HEK293 (cell line): ENCODE data around the gene ZNF764.

Source experiments
- ATF2 ChIP-seq: fragments of 450-650 bp; formaldehyde crosslinking; IDR thresholded peaks from 2 replicates; pipeline ENCODE4 v1.5.1; 2016; ENCODE audit warnings: missing biosample characterization, missing genetic modification characterization, low read depth
- IKZF3 ChIP-seq: fragments of 450-650 bp; IDR thresholded peaks from 2 replicates; pipeline ENCODE4 v1.5.0; 2018; ENCODE audit warnings: missing biosample characterization, mild to moderate bottlenecking, missing genetic modification characterization, moderate library complexity
- PATZ1 ChIP-seq: fragments of 450-650 bp; formaldehyde crosslinking; IDR thresholded peaks from 2 replicates; pipeline ENCODE4 v1.5.1; 2016; ENCODE audit warnings: missing biosample characterization, missing genetic modification characterization
- PRDM1 ChIP-seq: fragments of 450-650 bp; formaldehyde crosslinking; IDR thresholded peaks from 2 replicates; pipeline ENCODE4; 2016; ENCODE audit warnings: missing biosample characterization, missing genetic modification characterization
- PRDM6 ChIP-seq: fragments of 450-650 bp; formaldehyde crosslinking; IDR thresholded peaks from 2 replicates; pipeline ENCODE4 v1.5.1; 2017; ENCODE audit warnings: missing biosample characterization, missing genetic modification characterization
- SCRT2 ChIP-seq: fragments of 450-650 bp; formaldehyde crosslinking; IDR thresholded peaks from 2 replicates; pipeline ENCODE4 v1.5.1; 2016; ENCODE audit warnings: missing biosample characterization, missing genetic modification characterization
- SP7 ChIP-seq: fragments of 450-650 bp; formaldehyde crosslinking; IDR thresholded peaks from 2 replicates; pipeline ENCODE4 v1.5.1; 2016; ENCODE audit warnings: missing biosample characterization, missing genetic modification characterization
- TCF7L2 ChIP-seq: IDR thresholded peaks from 2 replicates; pipeline ENCODE4 v1.6.1; 2011; ENCODE audit warnings: low read depth, mild to moderate bottlenecking, inconsistent platforms, low read length, moderate library complexity, borderline replicate concordance
- ZBTB44 ChIP-seq: fragments of 450-650 bp; IDR thresholded peaks from 2 replicates; pipeline ENCODE4 v1.5.1; 2018; ENCODE audit warnings: missing biosample characterization, mild to moderate bottlenecking, missing genetic modification characterization
- ZBTB7A ChIP-seq: fragments of 450-650 bp; formaldehyde crosslinking; IDR thresholded peaks from 2 replicates; pipeline ENCODE4 v1.5.1; 2016; ENCODE audit warnings: low read depth, missing biosample characterization, missing genetic modification characterization
- ZEB2 ChIP-seq: fragments of 450-650 bp; formaldehyde crosslinking; IDR thresholded peaks from 2 replicates; pipeline ENCODE4 v1.5.1; 2016; ENCODE audit warnings: missing biosample characterization, missing genetic modification characterization
- ZIC2 ChIP-seq: fragments of 450-650 bp; formaldehyde crosslinking; IDR thresholded peaks from 2 replicates; pipeline ENCODE4 v1.5.1; 2016; ENCODE audit warnings: missing biosample characterization, missing genetic modification characterization
- ZNF146 ChIP-seq: fragments of 450-650 bp; formaldehyde crosslinking; IDR thresholded peaks from 2 replicates; pipeline ENCODE4 v1.5.1; 2016; ENCODE audit warnings: missing biosample characterization, missing genetic modification characterization
- ZNF366 ChIP-seq: fragments of 450-650 bp; formaldehyde crosslinking; conservative IDR thresholded peaks from 2 replicates; pipeline ENCODE4 v1.5.1; 2016; ENCODE audit warnings: missing biosample characterization, missing genetic modification characterization
- ZNF394 ChIP-seq: fragments of 450-650 bp; formaldehyde crosslinking; IDR thresholded peaks from 2 replicates; pipeline ENCODE4 v1.5.1; 2016; ENCODE audit warnings: missing biosample characterization, missing genetic modification characterization, mild to moderate bottlenecking, moderate library complexity, borderline replicate concordance
- ZNF449 ChIP-seq: fragments of 450-650 bp; formaldehyde crosslinking; IDR thresholded peaks from 2 replicates; pipeline ENCODE4 v1.5.1; 2017; ENCODE audit warnings: missing biosample characterization, mild to moderate bottlenecking, missing genetic modification characterization, moderate library complexity
- ZNF473 ChIP-seq: fragments of 450-650 bp; formaldehyde crosslinking; IDR thresholded peaks from 2 replicates; pipeline ENCODE4 v1.5.1; 2017; ENCODE audit warnings: missing biosample characterization, missing genetic modification characterization
- ZNF518A ChIP-seq: fragments of 450-650 bp; formaldehyde crosslinking; conservative IDR thresholded peaks from 2 replicates; pipeline ENCODE4 v1.5.1; 2016; ENCODE audit warnings: low read depth, missing biosample characterization, missing genetic modification characterization
- ZNF555 ChIP-seq: fragments of 450-650 bp; formaldehyde crosslinking; conservative IDR thresholded peaks from 2 replicates; pipeline ENCODE4 v1.5.1; 2017; ENCODE audit warnings: missing biosample characterization, mild to moderate bottlenecking, missing genetic modification characterization, inconsistent platforms
- ZNF677 ChIP-seq: fragments of 450-650 bp; IDR thresholded peaks from 2 replicates; pipeline ENCODE4 v1.5.0; 2018; ENCODE audit warnings: missing biosample characterization, mild to moderate bottlenecking, missing genetic modification characterization, moderate library complexity
- ZNF843 ChIP-seq: fragments of 450-650 bp; formaldehyde crosslinking; IDR thresholded peaks from 2 replicates; pipeline ENCODE4 v1.5.1; 2016; ENCODE audit warnings: missing biosample characterization, missing genetic modification characterization
- ZSCAN5A ChIP-seq: fragments of 450-650 bp; formaldehyde crosslinking; IDR thresholded peaks from 2 replicates; pipeline ENCODE4 v1.5.1; 2016; ENCODE audit warnings: missing biosample characterization, missing genetic modification characterization

ZNF764 gene

GRCh38 chr16:30567991-30568638 lies 9.9 kb upstream of the ZNF764 start (continued):
- TF ChIP-seq ZSCAN5A (tag by site-specific recombination): no peak
- peak; percentile 95 for TF ChIP-seq ZIC2 (tag by site-specific recombination)
- TF ChIP-seq PATZ1 (tag by site-specific recombination): peak; percentile 60
- no peak for TF ChIP-seq ZNF146 (tag by site-specific recombination)
- TF ChIP-seq SCRT2 (tag by site-specific recombination): peak; percentile 86
- TF ChIP-seq ZNF843: peak; percentile 54
- peak; percentile 74 for TF ChIP-seq ATF2 (tag by site-specific recombination)
- peak; percentile 95 for TF ChIP-seq TCF7L2
- TF ChIP-seq IKZF3: peak; percentile 48; the same call in 1 of the 2 replicates
- TF ChIP-seq ZNF366: peak; percentile 82
- no peak for TF ChIP-seq ZBTB7A (tag by site-specific recombination)
- no peak for TF ChIP-seq ZNF555 (tag by site-specific recombination)
- TF ChIP-seq ZBTB44: peak; percentile 35; the same call in 1 of the 2 replicates
- peak; percentile 90; the same call in 1 of the 2 replicates for TF ChIP-seq PRDM6 (tag by site-specific recombination)
- 0 out of 2 replicates have a peak, but pooled peaks have one; percentile 9 for TF ChIP-seq PRDM1
- TF ChIP-seq ZNF449 (tag by site-specific recombination): no peak
- TF ChIP-seq ZNF677: no peak
- TF ChIP-seq ZNF518A (tag by site-specific recombination): 0 out of 2 replicates have a peak, but pooled peaks have one; percentile 21
- TF ChIP-seq SP7 (tag by site-specific recombination): peak; percentile 90
- peak; percentile 85 for TF ChIP-seq ZEB2 (tag by site-specific recombination)
- no peak for TF ChIP-seq ZNF473 (tag by site-specific recombination)
- TF ChIP-seq ZNF394 (tag by site-specific recombination): peak; percentile 61; the same call in 1 of the 2 replicates
